HG03378 (cell line): Measurements from ENCODE around the gene RECQL.
"Not testable (repeated sequence)": the region's sequence is repeated elsewhere in the genome, so short reads cannot be mapped to it uniquely, and the experiment has no call there.

Experiments
- ATAC-seq: cut with Tn5 transposase; IDR thresholded peaks from one replicate; pipeline ENCODE4 v1.9.1; 2021; ENCODE audit warnings: mild to moderate bottlenecking, moderate library complexity; ENCODE audit not compliant: unreplicated experiment

Gene RECQL

GRCh38 chr12:21505888-21506287 is 4.5 kb upstream of the RECQL start:
- no peak for ATAC-seq

GRCh38 chr12:21502872-21503271 is 1.4 kb upstream of the RECQL start:
- no peak for ATAC-seq

GRCh38 chr12:21502164-21502496 is 695 bp upstream of the RECQL start:
- no peak for ATAC-seq

GRCh38 chr12:21500786-21501257 is 613 bp downstream of the RECQL start:
- peak; percentile 4 for ATAC-seq

- ATAC-seq = no peak
Observed at GRCh38 chr12:21499765-21500164, 1.7 kb downstream of the RECQL start.

- ATAC-seq = no peak
Observed at GRCh38 chr12:21485998-21486397, 15.4 kb downstream of the RECQL start.

- no peak for ATAC-seq
Observed at GRCh38 chr12:21483531-21483930, 17.9 kb downstream of the RECQL start.

GRCh38 chr12:21478756-21479455 is 22.5 kb downstream of the RECQL start:
- no peak for ATAC-seq

GRCh38 chr12:21476949-21477348 is 24.5 kb downstream of the RECQL start:
- no peak for ATAC-seq

- no peak for ATAC-seq
Observed at GRCh38 chr12:21475552-21475951, 25.9 kb downstream of the RECQL start.

- ATAC-seq = no peak
Observed at GRCh38 chr12:21472197-21472823, 29.1 kb downstream of the RECQL start.

- no peak for ATAC-seq
Observed at GRCh38 chr12:21471294-21471693, 30.1 kb downstream of the RECQL start.

GRCh38 chr12:21467334-21467733 is 34.1 kb downstream of the RECQL start:
- ATAC-seq = not testable (repeated sequence)

- ATAC-seq = no peak
Observed at GRCh38 chr12:21459474-21459873, 42.0 kb downstream of the RECQL start.

GRCh38 chr12:21456291-21456780 is 45.1 kb downstream of the RECQL start:
- no peak for ATAC-seq

- ATAC-seq = peak; percentile 67
Observed at GRCh38 chr12:21453312-21453852, 48.1 kb downstream of the RECQL start.

- ATAC-seq = no peak
Observed at GRCh38 chr12:21451529-21451928, 49.9 kb downstream of the RECQL start.

- no peak for ATAC-seq
Observed at GRCh38 chr12:21444193-21445146, 57.0 kb downstream of the RECQL start.

GRCh38 chr12:21439347-21439746 is 62.1 kb downstream of the RECQL start:
- ATAC-seq = no peak

GRCh38 chr12:21438643-21439042 is 62.8 kb downstream of the RECQL start:
- ATAC-seq = no peak

- ATAC-seq = no peak
Observed at GRCh38 chr12:21434699-21435098, 66.7 kb downstream of the RECQL start.
